Hepatocyte (in vitro differentiated cells): ENCODE results near the gene RAB22A. TPM values are rescaled to one million over a fixed set of nuclear protein-coding genes. Genes with fewer than 3 reads are reported as not detected.

Experiments used
- DNase-seq: peaks from one replicate; pipeline ENCODE4 v3.0.0-alpha.2; 2016; ENCODE audit warnings: low spot score
- H2AFZ ChIP-seq: fragments of 200-600 bp; sonication (generic); 2 replicates; pipeline ENCODE4 v1.6.0; 2016; ENCODE audit warnings: antibody characterized with exemption, mild to moderate bottlenecking
- H3K27ac ChIP-seq: fragments of 200-600 bp; sonication (generic); 2 replicates; pipeline ENCODE4 v1.5.1; 2016; ENCODE audit warnings: mild to moderate bottlenecking
- H3K27me3 ChIP-seq: fragments of 200-600 bp; sonication (generic); 2 replicates; pipeline ENCODE4 v1.6.1; 2016
- H3K36me3 ChIP-seq: fragments of 200-600 bp; sonication (generic); replicated peaks from 2 replicates; pipeline ENCODE4 v1.5.1; 2016; ENCODE audit warnings: low read depth; ENCODE audit not compliant: insufficient read depth
- H3K4me1 ChIP-seq: fragments of 200-600 bp; sonication (generic); 2 replicates; pipeline ENCODE4 v1.5.1; 2016; ENCODE audit warnings: mild to moderate bottlenecking, moderate library complexity; ENCODE audit not compliant: insufficient read depth
- H3K4me2 ChIP-seq: fragments of 200-600 bp; sonication (generic); 2 replicates; pipeline ENCODE4 v1.6.0; 2016
- H3K4me3 ChIP-seq: fragments of 200-600 bp; sonication (generic); 2 replicates; pipeline ENCODE4 v1.5.1; 2016; ENCODE audit warnings: mild to moderate bottlenecking
- H3K79me2 ChIP-seq: fragments of 200-600 bp; sonication (generic); 2 replicates; pipeline ENCODE4 v1.6.0; 2017; ENCODE audit warnings: mild to moderate bottlenecking
- H3K9me2 ChIP-seq: fragments of 200-600 bp; sonication (generic); replicated peaks from 2 replicates; pipeline ENCODE4 v1.6.0; 2017; ENCODE audit warnings: mild to moderate bottlenecking; ENCODE audit not compliant: insufficient read depth
- H3K9me3 ChIP-seq: fragments of 200-600 bp; sonication (generic); 2 replicates; pipeline ENCODE4 v1.5.1; 2016; ENCODE audit warnings: low read depth, mild to moderate bottlenecking
- H4K20me1 ChIP-seq: fragments of 200-600 bp; sonication (generic); 2 replicates; pipeline ENCODE4 v1.6.0; 2016; ENCODE audit warnings: mild to moderate bottlenecking; ENCODE audit not compliant: insufficient read depth, poor library complexity, severe bottlenecking
- EZH2 ChIP-seq: fragments of 200-600 bp; sonication (generic); IDR thresholded peaks from 2 replicates; pipeline ENCODE4 v1.6.1; 2016; ENCODE audit warnings: antibody characterized with exemption, mild to moderate bottlenecking, borderline replicate concordance
- EZH2phosphoT487 ChIP-seq: fragments of 200-600 bp; sonication (generic); IDR thresholded peaks from one replicate; pipeline ENCODE4 v1.6.1; 2018; ENCODE audit warnings: antibody characterized with exemption, mild to moderate bottlenecking, low read depth, moderate library complexity; ENCODE audit not compliant: unreplicated experiment, severe bottlenecking
- WGBS: methylation state at CpG from one replicate; pipeline ENCODE4 v1.1.6; 2016; ENCODE audit warnings: low lambda C conversion rate; ENCODE audit errors: missing lambda C conversion rate; 5-methylcytosine and 5-hydroxymethylcytosine counted together
- polyA plus RNA-seq: library from polyadenylated mRNA; unstranded; fragments of >200 nt; fragmentation: Nextera tagmentation; extraction: Ambion mirVana; gene quantifications from 2 replicates; pipeline ENCODE4 v1.2.1, GENCODE V29; 2016
- total RNA-seq: library from RNA; depleted of rRNA; stranded (reverse); fragments of >200 nt; gene quantifications from 2 replicates; pipeline ENCODE4 v1.2.3, GENCODE V29; 2014
- TF ChIP-seq, protein P1 (sequence below): fragments of 200-600 bp; sonication (generic); IDR thresholded peaks from 2 replicates; pipeline ENCODE4 v1.5.1; 2016; ENCODE audit warnings: antibody characterized with exemption, mild to moderate bottlenecking; ENCODE audit not compliant: poor library complexity

Gene RAB22A
- total and polyA plus RNA-seq, 2 experiments from 2014 or later, result 18.4 to 26.9 TPM

DNA sequence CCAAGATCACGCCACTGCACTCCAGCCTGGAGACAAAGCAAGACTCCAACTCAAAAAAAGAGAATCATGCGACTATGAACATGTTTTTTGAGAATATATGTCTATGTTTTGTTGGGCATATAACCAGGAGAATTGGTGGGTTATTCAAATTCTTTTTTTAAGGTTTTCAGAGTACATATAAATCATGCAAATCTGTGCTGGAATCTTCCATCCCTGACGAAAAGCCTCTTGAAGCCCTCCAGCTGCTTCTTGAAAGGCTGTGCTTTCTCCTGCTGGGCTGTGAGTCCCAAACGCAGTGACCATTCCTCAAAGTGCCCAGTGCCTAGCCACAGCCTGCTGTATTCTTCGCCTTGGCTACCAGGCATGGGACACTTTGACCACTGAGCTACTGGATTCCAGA, 9.2 kb upstream of the RAB22A start:
- Histone ChIP-seq H3K9me3 (no peaks in the 10 kb centered on the region), H3K4me2 (no peak overlapping the region), H2AFZ (no peak overlapping the region), H3K79me2 (peaks cover 11% of the 10 kb centered on the region), H3K4me1 (no peaks in the 10 kb centered on the region), H3K36me3 (no peaks in the 10 kb centered on the region), H3K9me2 (no peaks in the 10 kb centered on the region), H3K27me3 (no peaks in the 10 kb centered on the region), H4K20me1 (peaks cover 2% of the 10 kb centered on the region), H3K4me3 (no peak overlapping the region), H3K27ac (no peak overlapping the region)
- TF ChIP-seq EZH2phosphoT487 (no peak), EZH2 (no peak)
- TF ChIP-seq, protein P1, sequence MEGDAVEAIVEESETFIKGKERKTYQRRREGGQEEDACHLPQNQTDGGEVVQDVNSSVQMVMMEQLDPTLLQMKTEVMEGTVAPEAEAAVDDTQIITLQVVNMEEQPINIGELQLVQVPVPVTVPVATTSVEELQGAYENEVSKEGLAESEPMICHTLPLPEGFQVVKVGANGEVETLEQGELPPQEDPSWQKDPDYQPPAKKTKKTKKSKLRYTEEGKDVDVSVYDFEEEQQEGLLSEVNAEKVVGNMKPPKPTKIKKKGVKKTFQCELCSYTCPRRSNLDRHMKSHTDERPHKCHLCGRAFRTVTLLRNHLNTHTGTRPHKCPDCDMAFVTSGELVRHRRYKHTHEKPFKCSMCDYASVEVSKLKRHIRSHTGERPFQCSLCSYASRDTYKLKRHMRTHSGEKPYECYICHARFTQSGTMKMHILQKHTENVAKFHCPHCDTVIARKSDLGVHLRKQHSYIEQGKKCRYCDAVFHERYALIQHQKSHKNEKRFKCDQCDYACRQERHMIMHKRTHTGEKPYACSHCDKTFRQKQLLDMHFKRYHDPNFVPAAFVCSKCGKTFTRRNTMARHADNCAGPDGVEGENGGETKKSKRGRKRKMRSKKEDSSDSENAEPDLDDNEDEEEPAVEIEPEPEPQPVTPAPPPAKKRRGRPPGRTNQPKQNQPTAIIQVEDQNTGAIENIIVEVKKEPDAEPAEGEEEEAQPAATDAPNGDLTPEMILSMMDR, result no peak
- DNase-seq, result no peak
- WGBS, result 94% methylated on average over 5 of the region's 5 CpGs

DNA sequence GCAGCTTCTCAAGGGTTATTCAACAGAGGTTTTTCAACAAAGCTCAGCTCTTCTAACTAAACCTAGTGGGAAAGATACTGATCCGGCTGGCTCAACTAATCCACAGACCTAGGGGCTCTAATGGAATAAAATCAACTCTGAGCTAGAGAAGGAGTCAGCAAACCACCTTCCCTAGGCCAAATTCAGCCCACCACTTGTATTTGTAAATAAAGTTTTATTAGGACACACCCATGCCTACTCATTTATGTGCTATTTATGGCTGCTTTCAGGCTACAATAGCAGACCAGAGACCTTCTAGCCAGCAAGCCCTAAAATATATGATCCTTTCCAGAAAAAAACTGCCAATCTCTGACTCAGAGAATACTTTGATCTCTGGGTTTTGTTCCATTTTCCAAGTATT, 6.0 kb upstream of the RAB22A start:
- no peak overlapping the region for H3K4me3 ChIP-seq
- WGBS, result 100% methylated on average over 1 of the region's 1 CpG
- H3K79me2 ChIP-seq, result peaks cover 3% of the 10 kb centered on the region
- H3K27ac ChIP-seq, result no peak overlapping the region
- H3K36me3 ChIP-seq, result no peaks in the 10 kb centered on the region
- no peaks in the 10 kb centered on the region for H3K9me2 ChIP-seq
- TF ChIP-seq EZH2, result no peak
- no peak for TF ChIP-seq EZH2phosphoT487
- TF ChIP-seq, protein P1, result no peak
- H4K20me1 ChIP-seq, result no peaks in the 10 kb centered on the region
- H3K27me3 ChIP-seq, result no peaks in the 10 kb centered on the region
- H3K4me2 ChIP-seq, result no peak overlapping the region
- no peak overlapping the region for H2AFZ ChIP-seq
- DNase-seq, result no peak
- H3K9me3 ChIP-seq, result no peaks in the 10 kb centered on the region
- no peaks in the 10 kb centered on the region for H3K4me1 ChIP-seq

DNA sequence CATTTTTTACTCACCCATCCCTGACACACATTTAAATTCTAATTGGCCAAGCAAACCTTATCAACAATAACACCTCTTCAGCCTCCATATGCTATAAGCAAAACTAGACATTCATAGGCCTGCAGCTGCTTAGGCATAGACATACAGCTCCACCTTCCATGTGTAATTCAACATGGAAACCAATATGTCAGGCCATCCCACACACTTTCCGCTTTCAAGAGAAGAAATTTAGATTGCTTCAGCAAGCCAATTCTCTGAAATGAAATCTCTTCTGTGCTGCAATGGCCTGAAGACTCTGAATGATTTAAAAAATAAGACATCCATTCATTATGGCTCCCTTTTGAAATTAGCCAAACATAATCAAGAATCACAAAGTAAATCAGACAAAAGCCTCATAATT, 4.5 kb upstream of the RAB22A start:
- WGBS, result 100% methylated on average over 1 of the region's 1 CpG
- DNase-seq, result no peak
- H3K79me2 ChIP-seq, result peaks cover 4% of the 10 kb centered on the region

More for the DNA sequence above, 4.5 kb upstream of the RAB22A start:
- no peak overlapping the region for H3K4me2 ChIP-seq
- no peak overlapping the region for H2AFZ ChIP-seq
- no peaks in the 10 kb centered on the region for H3K27me3 ChIP-seq
- no peak overlapping the region for H3K4me3 ChIP-seq
- H3K9me3 ChIP-seq, result no peaks in the 10 kb centered on the region
- H3K9me2 ChIP-seq, result no peaks in the 10 kb centered on the region
- TF ChIP-seq, protein P1, result no peak
- no peak for TF ChIP-seq EZH2phosphoT487
- no peak for TF ChIP-seq EZH2
- no peaks in the 10 kb centered on the region for H3K4me1 ChIP-seq
- H3K27ac ChIP-seq, result no peak overlapping the region
- no peaks in the 10 kb centered on the region for H4K20me1 ChIP-seq
- no peaks in the 10 kb centered on the region for H3K36me3 ChIP-seq
